Tibial nerve (tissue), 4 donors: ENCODE measurements around the gene PDE6H.

ENCODE experiments used
- EP300 ChIP-seq, 2 donors: sonication (generic); formaldehyde crosslinking; IDR thresholded peaks; one replicate each; pipeline ENCODE4 v1.6.1; 2017; ENCODE audit warnings: antibody characterized with exemption in 2 of 2, mild to moderate bottlenecking in 1 of 2
- TF ChIP-seq, protein P1 (sequence below), 5 experiments: fragments of 200-600 bp in 3 of 5; fragments of 450-650 bp in 2 of 5; sonication (generic) in 3 of 5; IDR thresholded peaks; one replicate each; pipeline ENCODE4 v1.5.1; 2016 to 2019; ENCODE audit warnings: antibody characterized with exemption in 5 of 5, mild to moderate bottlenecking in 3 of 5, moderate library complexity in 2 of 5

DNA sequence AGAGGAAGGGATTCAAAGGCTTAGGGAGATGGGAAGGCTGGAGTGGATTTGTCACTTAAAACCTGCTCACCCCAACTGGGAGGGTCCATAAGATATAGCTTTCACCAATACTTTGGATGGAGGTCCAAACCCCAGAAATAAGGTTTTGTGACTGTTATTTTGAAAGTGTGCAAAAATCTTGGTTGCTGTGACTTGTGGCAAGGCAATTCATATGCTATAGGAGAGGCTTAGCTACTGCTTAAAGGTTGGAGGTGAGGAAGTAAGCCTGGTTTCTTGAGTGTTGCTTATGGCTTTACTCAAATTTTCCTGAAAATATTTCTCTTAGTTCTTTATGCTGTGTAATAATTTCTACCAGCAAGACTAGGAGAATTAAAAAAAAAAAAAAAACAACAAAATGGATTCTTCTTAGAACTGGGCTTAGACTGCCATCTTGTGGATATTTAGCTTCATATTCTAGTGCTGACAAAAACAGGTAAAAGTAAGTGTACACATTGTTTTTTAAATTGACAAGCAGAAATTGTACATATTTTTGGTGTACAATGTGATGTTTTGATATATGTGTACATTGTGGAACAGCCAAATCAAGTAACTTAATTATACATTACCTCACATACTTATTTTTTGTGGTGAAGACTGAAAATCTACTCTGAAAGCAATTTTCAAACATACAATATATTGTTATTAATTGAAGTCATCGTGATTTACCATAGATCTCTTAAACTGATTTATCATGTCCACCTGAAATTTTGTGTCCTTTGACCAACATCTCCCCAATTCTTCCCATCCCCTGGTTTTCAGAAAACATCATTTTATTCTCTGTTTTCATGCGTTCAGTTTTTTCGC, 23.0 kb downstream of the PDE6H start:
- TF ChIP-seq, protein P1, sequence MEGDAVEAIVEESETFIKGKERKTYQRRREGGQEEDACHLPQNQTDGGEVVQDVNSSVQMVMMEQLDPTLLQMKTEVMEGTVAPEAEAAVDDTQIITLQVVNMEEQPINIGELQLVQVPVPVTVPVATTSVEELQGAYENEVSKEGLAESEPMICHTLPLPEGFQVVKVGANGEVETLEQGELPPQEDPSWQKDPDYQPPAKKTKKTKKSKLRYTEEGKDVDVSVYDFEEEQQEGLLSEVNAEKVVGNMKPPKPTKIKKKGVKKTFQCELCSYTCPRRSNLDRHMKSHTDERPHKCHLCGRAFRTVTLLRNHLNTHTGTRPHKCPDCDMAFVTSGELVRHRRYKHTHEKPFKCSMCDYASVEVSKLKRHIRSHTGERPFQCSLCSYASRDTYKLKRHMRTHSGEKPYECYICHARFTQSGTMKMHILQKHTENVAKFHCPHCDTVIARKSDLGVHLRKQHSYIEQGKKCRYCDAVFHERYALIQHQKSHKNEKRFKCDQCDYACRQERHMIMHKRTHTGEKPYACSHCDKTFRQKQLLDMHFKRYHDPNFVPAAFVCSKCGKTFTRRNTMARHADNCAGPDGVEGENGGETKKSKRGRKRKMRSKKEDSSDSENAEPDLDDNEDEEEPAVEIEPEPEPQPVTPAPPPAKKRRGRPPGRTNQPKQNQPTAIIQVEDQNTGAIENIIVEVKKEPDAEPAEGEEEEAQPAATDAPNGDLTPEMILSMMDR (IDR thresholded peaks at IDR 0.05), result peak; percentile 49 to 73 (median 52)
- TF ChIP-seq EP300 (IDR thresholded peaks at IDR 0.05), result no peak
